H1 (cell line): ENCODE measurements around the gene RALA. TPM values are rescaled to one million over a fixed set of nuclear protein-coding genes. Genes with fewer than 3 reads are reported as not detected.

Experiments
- CTCF ChIA-PET: fragments of 300-600 bp; sonication (Branson Sonifier 250); formaldehyde crosslinking; loops from one replicate; lab custom pipeline; 2021; ENCODE audit not compliant: partially characterized antibody; lab: Charles Lee
- POLR2A ChIA-PET: fragments of 300-600 bp; sonication (Branson Sonifier 250); formaldehyde crosslinking; loops from one replicate; lab custom pipeline; 2021; ENCODE audit warnings: inconsistent platforms; ENCODE audit not compliant: partially characterized antibody; lab: Charles Lee
- DNase-seq, 2 experiments: peaks; one replicate each; pipeline versions ENCODE4 v3.0.0 to v3.0.0-alpha.2; 2010 to 2022; ENCODE audit warnings: low spot score in 2 of 2, low read depth in 1 of 2, mixed read lengths in 1 of 2
- FAIRE-seq: peaks from 2 replicates; lab custom pipeline; 2011; peaks lifted over from hg19 to GRCh38; lab: Jason Lieb, UNC
- H2AFZ ChIP-seq: 2 replicates; pipeline ENCODE4 v1.8.1; 2012; ENCODE audit warnings: low read length, inconsistent platforms
- H2AK5ac ChIP-seq: 2 replicates; pipeline ENCODE4 v1.6.1; 2013; ENCODE audit warnings: low read depth, low read length
- H2BK120ac ChIP-seq: replicated peaks from 2 replicates; pipeline ENCODE3; 2013; ENCODE audit warnings: low read depth, low read length, inconsistent platforms
- H2BK12ac ChIP-seq: 2 replicates; pipeline ENCODE4 v1.6.1; 2013; ENCODE audit warnings: low read depth, low read length
- H2BK15ac ChIP-seq: 2 replicates; pipeline ENCODE4 v1.6.1; 2013; ENCODE audit warnings: low read length
- H2BK20ac ChIP-seq: 2 replicates; pipeline ENCODE4 v1.6.1; 2013; ENCODE audit warnings: low read length
- H2BK5ac ChIP-seq: 2 replicates; pipeline ENCODE4 v1.6.1; 2013; ENCODE audit warnings: low read depth, low read length
- H3K14ac ChIP-seq: 2 replicates; pipeline ENCODE4 v1.6.1; 2013; ENCODE audit warnings: inconsistent platforms; ENCODE audit not compliant: insufficient read length
- H3K18ac ChIP-seq: 2 replicates; pipeline ENCODE4 v1.6.1; 2013; ENCODE audit warnings: low read length; ENCODE audit errors: extremely low read depth
- H3K23ac ChIP-seq: 2 replicates; pipeline ENCODE4 v1.6.1; 2013; ENCODE audit warnings: inconsistent platforms; ENCODE audit not compliant: insufficient read length
- H3K23me2 ChIP-seq: 2 replicates; pipeline ENCODE4 v1.6.1; 2013; ENCODE audit warnings: low read depth, low read length
- H3K27ac ChIP-seq: 2 replicates; pipeline ENCODE4 v1.6.1; 2011; ENCODE audit warnings: low read depth, low read length, inconsistent platforms
- H3K27me3 ChIP-seq, 4 experiments: replicated peaks in 1 of 4; 1 replicate in 1 of 4; 2 replicates in 3 of 4; pipeline versions ENCODE4 v1.6.1 to v1.8.1; 2011 to 2013; ENCODE audit warnings: low read length in 3 of 4, mild to moderate bottlenecking in 3 of 4, inconsistent platforms in 2 of 4, mixed read lengths in 2 of 4, moderate library complexity in 1 of 4; ENCODE audit not compliant: control insufficient read depth in 3 of 4, insufficient read depth in 3 of 4; ENCODE audit errors: extremely low read depth in 1 of 4
- H3K36me3 ChIP-seq, 4 experiments: 2 replicates each; pipeline versions ENCODE4 v1.6.1 to v1.8.1; 2011 to 2013; ENCODE audit warnings: mild to moderate bottlenecking in 4 of 4, low read length in 3 of 4, moderate library complexity in 2 of 4, control low read depth in 1 of 4, inconsistent platforms in 1 of 4; ENCODE audit not compliant: insufficient read depth in 4 of 4, control insufficient read depth in 2 of 4
- H3K4ac ChIP-seq: replicated peaks from 2 replicates; pipeline ENCODE3; 2013; ENCODE audit warnings: low read length, low read depth, mixed read lengths, inconsistent platforms; ENCODE audit not compliant: insufficient read length
- H3K4me1 ChIP-seq, 4 experiments: replicated peaks in 1 of 4; 1 replicate in 1 of 4; 2 replicates in 3 of 4; pipeline versions ENCODE4 v1.6.1 to v1.8.1; 2011 to 2013; ENCODE audit warnings: low read length in 3 of 4, inconsistent platforms in 2 of 4, mixed read lengths in 1 of 4; ENCODE audit not compliant: insufficient read depth in 4 of 4, control insufficient read depth in 3 of 4
- H3K4me2 ChIP-seq, 2 experiments: 2 replicates each; pipeline versions ENCODE4 v1.6.1 to v1.8.1; 2011 to 2013; ENCODE audit warnings: low read depth in 2 of 2, low read length in 2 of 2, control low read depth in 1 of 2, inconsistent platforms in 1 of 2, mild to moderate bottlenecking in 1 of 2; ENCODE audit not compliant: insufficient read depth in 1 of 2
- H3K4me3 ChIP-seq, 4 experiments: fragments of 200-600, 300-600 bp in 1 of 4; sonication (generic), shearing (Covaris generic), sonication (Bioruptor Twin) in 1 of 4; 2 replicates each; pipeline versions ENCODE4 v1.5.1 to v1.8.1; 2011 to 2016; ENCODE audit warnings: low read length in 4 of 4, low read depth in 3 of 4, control low read depth in 2 of 4, inconsistent platforms in 2 of 4, mild to moderate bottlenecking in 2 of 4, mixed read lengths in 1 of 4, moderate library complexity in 1 of 4; ENCODE audit not compliant: insufficient read depth in 2 of 4; ENCODE audit errors: extremely low read depth in 1 of 4
- H3K56ac ChIP-seq: replicated peaks from 2 replicates; pipeline ENCODE3; 2013; ENCODE audit warnings: low read depth, mild to moderate bottlenecking, mixed read lengths, low read length, inconsistent platforms; ENCODE audit not compliant: insufficient read length
- H3K79me1 ChIP-seq: 2 replicates; pipeline ENCODE4 v1.6.1; 2013; ENCODE audit warnings: low read depth, low read length, control low read depth
- H3K79me2 ChIP-seq, 2 experiments: 2 replicates each; pipeline versions ENCODE4 v1.6.1 to v1.8.1; 2012 to 2013; ENCODE audit warnings: low read length in 2 of 2, mild to moderate bottlenecking in 2 of 2, inconsistent platforms in 1 of 2; ENCODE audit not compliant: insufficient read depth in 2 of 2, control insufficient read depth in 1 of 2
- H3K9ac ChIP-seq, 4 experiments: replicated peaks in 1 of 4; 1 replicate in 1 of 4; 2 replicates in 3 of 4; pipeline versions ENCODE4 v1.6.1 to v1.8.1; 2011 to 2013; ENCODE audit warnings: low read depth in 3 of 4, low read length in 3 of 4, control low read depth in 2 of 4, mild to moderate bottlenecking in 2 of 4, moderate library complexity in 2 of 4, inconsistent platforms in 1 of 4; ENCODE audit errors: extremely low read depth in 1 of 4
- H3K9me3 ChIP-seq, 2 experiments: 2 replicates each; pipeline versions ENCODE4 v1.6.1 to v1.8.1; 2012 to 2013; ENCODE audit warnings: mild to moderate bottlenecking in 2 of 2, moderate library complexity in 2 of 2, control low read depth in 1 of 2, inconsistent platforms in 1 of 2, low read depth in 1 of 2, low read length in 1 of 2, mixed read lengths in 1 of 2; ENCODE audit not compliant: insufficient read depth in 2 of 2
- H4K20me1 ChIP-seq, 2 experiments: replicated peaks in 1 of 2; 2 replicates each; pipeline versions ENCODE3 to v1.8.1; 2011 to 2013; ENCODE audit warnings: inconsistent platforms in 2 of 2, low read length in 2 of 2, mild to moderate bottlenecking in 1 of 2; ENCODE audit not compliant: insufficient read depth in 2 of 2, control insufficient read depth in 1 of 2
- H4K5ac ChIP-seq: 2 replicates; pipeline ENCODE4 v1.6.1; 2013; ENCODE audit warnings: low read length, low read depth, mixed read lengths, inconsistent platforms; ENCODE audit not compliant: insufficient read length
- H4K8ac ChIP-seq: 2 replicates; pipeline ENCODE4 v1.8.0; 2013; ENCODE audit warnings: mild to moderate bottlenecking, moderate library complexity, low read length, inconsistent platforms; ENCODE audit not compliant: insufficient read depth; ENCODE audit errors: extremely low read depth
- H4K91ac ChIP-seq: replicated peaks from 2 replicates; pipeline ENCODE3; 2013; ENCODE audit warnings: low read length, mixed read lengths, inconsistent platforms; ENCODE audit not compliant: insufficient read length
- BCL11A ChIP-seq, 2 experiments: IDR thresholded peaks; one replicate each; pipeline ENCODE4 v1.6.1; 2011; ENCODE audit warnings: low read depth in 2 of 2, low read length in 2 of 2, mild to moderate bottlenecking in 2 of 2
- CHD2 ChIP-seq: IDR thresholded peaks from 2 replicates; pipeline ENCODE4 v1.6.1; 2012; ENCODE audit warnings: low read length, improper control_type of control experiment
- WGBS, 2 experiments: shearing (Covaris generic) in 1 of 2; methylation state at CpG; one replicate each; pipeline versions ENCODE4 v1.1.6 to v1.1.7; 2013 to 2015; ENCODE audit warnings: low lambda C conversion rate in 2 of 2, mixed read lengths in 2 of 2, inconsistent platforms in 1 of 2, low coverage in 1 of 2, missing lambda C conversion rate in 1 of 2; ENCODE audit not compliant: insufficient replicate concordance in 2 of 2, insufficient coverage in 1 of 2, insufficient read length in 1 of 2; ENCODE audit errors: extremely low coverage in 1 of 2, missing lambda C conversion rate in 1 of 2; 5-methylcytosine and 5-hydroxymethylcytosine counted together
- polyA plus RNA-seq, 7 experiments: library from polyadenylated mRNA; depleted of rRNA in 3 of 7; stranded (reverse) in 5 of 7; unstranded in 2 of 7; fragments of >200 nt in 5 of 7; fragments of 200-250 nt in 2 of 7; gene quantifications; 1 replicate in 5 of 7; 2 replicates in 1 of 7; 4 replicates in 1 of 7; pipeline versions ENCODE4 v1.2.1 to v1.2.3, GENCODE V29; 2011 to 2013; ENCODE audit warnings: missing spikeins in 2 of 7, mixed read lengths in 2 of 7
- total RNA-seq: library from RNA; stranded (reverse); fragmentation: NEBNext Ultra II Directional; extraction: Animal tissue kit (Norgen Biotek cat#: 25700); gene quantifications from 2 replicates; pipeline ENCODE4 v1.2.1, GENCODE V29; 2021

The RALA gene
- total and polyA plus RNA-seq, 2 of the 8 experiments (the other 6 are each of a cell fraction or from before 2014, with no cell fraction given), result 24.1 to 72.8 TPM

DNA sequence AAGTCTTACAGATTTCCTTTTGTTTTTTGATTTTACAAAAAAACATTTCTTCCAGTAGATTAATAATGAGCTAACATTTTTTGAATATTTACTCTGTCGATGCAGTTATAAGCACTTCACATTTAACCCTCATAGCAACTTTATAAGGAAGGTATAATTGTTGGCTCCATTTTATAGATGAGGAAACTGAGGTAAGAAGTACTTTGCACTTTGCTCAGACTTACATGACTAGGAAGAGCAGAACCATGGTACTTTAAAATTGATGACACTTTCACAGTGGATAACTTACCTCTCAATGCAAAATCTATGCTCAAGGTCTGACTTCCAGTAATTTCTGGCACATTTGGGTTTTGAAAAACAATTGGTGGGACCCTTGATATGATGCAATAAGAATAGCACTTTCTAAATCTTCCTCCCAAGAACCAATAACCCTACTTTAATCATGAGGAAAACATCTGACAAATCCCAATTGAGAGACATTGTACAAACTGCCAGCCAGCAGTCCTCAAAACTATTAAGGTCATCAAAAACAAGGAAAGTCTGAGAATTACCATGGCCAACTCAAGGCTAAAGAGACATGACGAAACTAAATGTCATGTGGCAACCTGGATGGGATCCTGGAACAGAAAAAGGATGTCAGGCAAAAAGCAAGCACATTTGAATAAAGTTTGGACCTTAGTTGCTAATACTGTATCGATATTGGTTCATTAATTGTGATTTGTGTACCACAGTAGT, 72.6 kb downstream of the RALA start:
- no peak overlapping the region for H3K56ac ChIP-seq
- H2AK5ac ChIP-seq, result no peak overlapping the region
- no peaks in the 10 kb centered on the region; the same call in 1 of the 2 replicates for H3K23me2 ChIP-seq
- 86% methylated on average over 3 of the region's 3 CpGs; no CpG with 5 or more reads in 1 of the 2 experiments for whole genome bisulfite sequencing, 2 experiments
- H3K36me3 ChIP-seq, result peaks cover 0 to 36% (median 26%) of the 10 kb centered on the region in 4 experiments; a peak in 7 of 8 replicates
- H3K9me3 ChIP-seq, result no peaks in the 10 kb centered on the region
- no peaks in the 10 kb centered on the region for H3K4me1 ChIP-seq
- no peaks in the 10 kb centered on the region for H3K27me3 ChIP-seq
- H2BK120ac ChIP-seq, result no peak overlapping the region
- no peak overlapping the region for H3K9ac ChIP-seq
- no peaks in the 10 kb centered on the region for H3K79me2 ChIP-seq
- H2AFZ ChIP-seq, result no peak overlapping the region
- H4K8ac ChIP-seq, result no peak overlapping the region
- no peak overlapping the region for H2BK5ac ChIP-seq
- ChIA-PET POLR2A (interaction anchor here (0.9 kb wide), 1 partner anchor 12 kb away, joined by 3 read pairs; no protein-coding TSS in a partner anchor), CTCF (interaction anchor here (0.9 to 1.6 kb wide), 4 partner anchors 36 to 55 kb away, joined by 3 to 4 read pairs (median 4); no protein-coding TSS in a partner anchor)
- no peak overlapping the region for H3K4me3 ChIP-seq
- FAIRE-seq, result no peak
- H3K4me2 ChIP-seq, result no peak overlapping the region
- H3K18ac ChIP-seq, result no peak overlapping the region
- H4K20me1 ChIP-seq, result peaks cover 0 to 5% of the 10 kb centered on the region in 2 experiments
- no peak overlapping the region for H2BK15ac ChIP-seq
- H2BK20ac ChIP-seq, result no peak overlapping the region
- H3K14ac ChIP-seq, result no peak overlapping the region
- no peak overlapping the region for H4K91ac ChIP-seq
- H3K79me1 ChIP-seq, result 0 out of 2 replicates have a peak, but pooled peaks cover 2% of the 10 kb centered on the region
- no peak overlapping the region for H2BK12ac ChIP-seq
- no peak overlapping the region for H3K4ac ChIP-seq
- no peak for DNase-seq
- H3K27ac ChIP-seq, result no peak overlapping the region
- H3K23ac ChIP-seq, result no peak overlapping the region
- no peak overlapping the region for H4K5ac ChIP-seq
- TF ChIP-seq BCL11A (IDR thresholded peaks at IDR 0.05; ENCODE audit: low read depth in 2 of 2, low read length in 2 of 2), result no peak
- TF ChIP-seq CHD2, result no peak
